HG03280 (cell line): ENCODE measurements around the gene SDCCAG8.
"Not testable (repeated sequence)": the region's sequence is repeated elsewhere in the genome, so short reads cannot be mapped to it uniquely, and the experiment has no call there.

Experiments used
- ATAC-seq: cut with Tn5 transposase; IDR thresholded peaks from one replicate; pipeline ENCODE4 v1.9.1; 2021; ENCODE audit warnings: mild to moderate bottlenecking, moderate library complexity; ENCODE audit not compliant: unreplicated experiment

Gene SDCCAG8

GRCh38 chr1:243323491-243323890, 67.7 kb downstream of the SDCCAG8 start:
- no peak for ATAC-seq

DNA sequence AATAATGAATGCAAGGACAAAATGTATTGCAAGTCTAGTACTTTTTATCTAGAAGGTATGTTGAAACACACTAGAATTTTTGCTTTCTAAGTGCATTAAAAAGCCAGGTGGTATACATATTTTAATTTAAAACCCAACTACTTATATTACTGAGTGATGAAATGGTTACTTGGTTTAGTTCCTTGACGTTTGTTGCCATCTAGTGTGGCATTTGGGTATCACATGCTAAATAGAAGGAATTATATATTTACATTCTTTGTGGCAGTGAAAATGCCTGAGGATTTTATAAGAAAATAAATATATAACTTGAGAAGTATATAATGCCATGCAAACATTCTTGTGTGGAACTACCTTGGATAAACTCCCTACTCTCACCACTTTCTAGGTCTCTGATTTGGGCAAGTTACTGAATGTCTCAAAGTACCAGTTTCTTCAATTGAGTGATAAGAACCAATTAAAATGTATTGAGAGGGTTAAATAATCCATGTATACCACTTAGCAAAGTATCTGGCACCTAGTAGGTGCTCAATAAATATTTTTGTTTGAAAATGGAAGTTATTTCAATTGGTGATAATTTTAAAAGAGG, 69.6 kb downstream of the SDCCAG8 start:
- peak; percentile 58 for ATAC-seq

GRCh38 chr1:243332440-243332839, 76.6 kb downstream of the SDCCAG8 start:
- no peak for ATAC-seq

DNA sequence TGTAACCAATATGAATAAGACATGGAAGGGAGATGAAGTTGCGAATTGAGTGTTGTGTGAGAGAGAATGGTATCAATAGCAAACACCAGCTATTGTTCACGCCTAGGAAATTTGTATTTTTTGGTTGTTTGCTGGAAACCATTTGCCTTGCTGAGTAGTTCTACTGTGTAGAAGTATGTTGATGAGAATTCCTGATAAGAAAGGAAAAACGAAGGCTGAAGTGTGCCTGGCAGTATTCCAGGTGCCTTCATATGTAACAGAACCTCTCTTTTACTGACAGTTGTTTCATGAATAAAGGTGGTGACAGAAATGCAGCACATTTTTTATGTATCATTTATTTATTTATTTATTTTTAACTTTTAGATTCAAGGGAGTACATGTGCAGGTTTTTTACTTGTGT, 79.5 kb downstream of the SDCCAG8 start:
- no peak for ATAC-seq

- no peak for ATAC-seq
These were observed 80.3 kb downstream of the SDCCAG8 start for GRCh38 chr1:243336163-243336562.

- ATAC-seq = not testable (repeated sequence)
These were observed 83.0 kb downstream of the SDCCAG8 start for GRCh38 chr1:243338848-243339247.

DNA sequence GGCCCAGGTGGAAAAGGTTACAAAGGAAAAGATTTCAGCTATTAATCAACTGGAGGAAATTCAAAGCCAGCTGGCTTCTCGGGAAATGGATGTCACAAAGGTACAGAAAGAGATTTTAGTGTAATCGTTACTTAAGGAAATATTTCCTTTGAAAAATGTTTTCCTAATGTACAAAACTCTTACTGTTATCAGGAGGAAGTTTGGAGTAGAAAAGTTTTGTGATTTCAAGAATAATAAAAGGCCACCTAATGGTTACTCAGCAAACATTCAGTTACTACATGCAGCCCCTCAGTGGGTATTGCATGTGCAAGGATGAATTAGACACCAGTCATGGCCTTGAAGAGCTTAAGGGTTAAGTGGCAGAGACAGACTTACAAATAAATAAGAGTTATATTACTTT, 85.2 kb downstream of the SDCCAG8 start:
- no peak for ATAC-seq

DNA sequence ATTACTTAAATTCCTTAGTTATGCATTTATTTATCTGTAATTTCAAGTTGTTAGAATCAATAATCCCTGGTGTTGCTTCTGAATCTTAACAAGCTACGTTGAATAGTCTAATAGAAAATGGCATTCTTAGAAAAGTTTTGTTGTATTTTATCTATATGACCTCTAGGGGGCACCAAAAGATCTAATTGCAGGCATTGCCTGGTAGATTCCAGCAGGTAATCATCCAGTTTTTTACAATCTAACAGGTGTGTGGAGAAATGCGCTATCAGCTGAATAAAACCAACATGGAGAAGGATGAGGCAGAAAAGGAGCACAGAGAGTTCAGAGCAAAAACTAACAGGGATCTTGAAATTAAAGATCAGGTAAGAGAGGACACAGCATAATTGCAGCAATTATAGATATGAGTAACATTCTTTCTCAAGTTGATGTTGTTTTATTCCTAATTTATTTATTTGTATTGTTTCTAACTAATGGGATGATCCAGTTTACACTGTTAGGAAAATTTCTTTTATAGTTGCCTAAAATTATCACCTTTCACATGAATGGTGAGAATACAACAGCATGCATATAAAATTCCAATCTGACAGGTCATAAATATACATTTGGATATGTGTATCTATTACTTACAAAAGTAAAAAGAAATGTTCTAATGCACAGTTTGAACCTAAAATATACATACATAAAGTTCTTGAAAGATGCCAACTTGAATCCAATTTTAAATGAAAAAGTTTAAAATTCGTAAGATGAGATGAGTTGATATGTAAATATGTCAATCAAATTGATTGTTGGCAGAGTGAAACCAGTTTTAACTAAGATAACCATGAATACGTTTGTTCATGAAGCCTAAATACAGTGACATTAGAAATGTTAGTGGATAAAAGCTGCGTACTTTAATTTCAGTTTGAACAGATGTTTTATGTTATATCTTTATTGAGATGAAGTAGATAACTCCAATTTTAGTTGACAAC, 88.4 kb downstream of the SDCCAG8 start:
- peak; percentile 73 for ATAC-seq

- no peak for ATAC-seq
These were observed 89.4 kb downstream of the SDCCAG8 start for GRCh38 chr1:243345205-243345604.

DNA sequence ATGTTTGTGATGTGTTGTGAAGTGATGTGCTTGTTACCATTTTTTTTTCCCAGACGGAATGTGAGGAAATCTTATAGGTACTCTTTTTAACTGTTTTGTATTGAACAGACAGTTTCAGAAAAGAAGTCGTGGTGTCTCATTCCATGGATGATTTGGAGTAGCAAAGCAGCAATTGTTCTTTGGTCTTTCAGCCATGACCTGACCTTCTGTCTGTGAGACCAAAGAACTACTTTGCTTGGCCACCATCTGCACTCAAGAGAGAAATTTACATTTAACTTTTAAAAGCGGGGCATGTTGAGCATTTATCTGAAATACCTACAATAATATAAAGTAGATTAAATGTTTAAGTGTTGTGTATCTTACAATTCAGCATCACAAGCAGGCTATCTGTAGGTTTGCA, 90.2 kb downstream of the SDCCAG8 start:
- ATAC-seq = no peak

GRCh38 chr1:243346468-243346867, 90.6 kb downstream of the SDCCAG8 start:
- no peak for ATAC-seq

GRCh38 chr1:243348331-243348730, 92.5 kb downstream of the SDCCAG8 start:
- ATAC-seq = no peak

DNA sequence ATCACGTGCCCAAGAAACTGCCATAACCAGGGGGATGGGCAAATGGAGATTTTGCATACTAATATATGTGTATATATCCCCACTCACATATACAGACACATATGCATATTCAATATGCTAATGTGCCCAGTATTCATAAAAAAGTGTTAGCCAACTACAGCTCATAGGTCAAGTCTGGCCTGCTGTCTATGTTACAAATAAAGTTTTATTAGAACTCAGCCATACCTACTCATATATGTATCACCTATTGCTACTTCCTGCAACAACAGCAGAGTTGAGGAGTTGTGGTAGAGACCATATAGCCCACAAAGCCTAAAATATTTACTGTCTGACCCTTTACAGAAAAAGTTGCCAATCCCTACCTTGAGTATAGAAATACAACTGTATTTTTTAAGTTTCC, 93.3 kb downstream of the SDCCAG8 start:
- ATAC-seq = no peak

- ATAC-seq = no peak
These were observed 95.5 kb downstream of the SDCCAG8 start for GRCh38 chr1:243351337-243351736.

GRCh38 chr1:243354511-243355153, 98.8 kb downstream of the SDCCAG8 start:
- no peak for ATAC-seq

DNA sequence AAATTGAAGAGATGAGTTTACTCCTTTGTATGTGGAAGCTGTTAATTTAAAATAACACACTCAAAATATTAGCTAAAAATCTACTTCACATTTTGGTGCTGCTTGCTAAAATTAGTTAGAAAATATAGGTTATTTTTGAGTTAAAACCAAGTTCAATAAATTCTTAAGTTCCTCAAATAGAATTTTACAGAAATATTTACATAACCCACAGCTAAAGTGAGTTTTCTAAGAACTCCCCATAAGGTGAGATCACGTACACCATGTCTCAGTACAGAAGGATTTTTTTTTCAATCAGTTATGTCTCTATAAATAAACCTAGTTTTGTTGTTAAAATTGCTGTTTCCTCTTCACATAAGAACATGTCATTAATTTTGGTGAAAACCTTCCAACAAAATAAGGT, 108.0 kb downstream of the SDCCAG8 start:
- no peak for ATAC-seq

DNA sequence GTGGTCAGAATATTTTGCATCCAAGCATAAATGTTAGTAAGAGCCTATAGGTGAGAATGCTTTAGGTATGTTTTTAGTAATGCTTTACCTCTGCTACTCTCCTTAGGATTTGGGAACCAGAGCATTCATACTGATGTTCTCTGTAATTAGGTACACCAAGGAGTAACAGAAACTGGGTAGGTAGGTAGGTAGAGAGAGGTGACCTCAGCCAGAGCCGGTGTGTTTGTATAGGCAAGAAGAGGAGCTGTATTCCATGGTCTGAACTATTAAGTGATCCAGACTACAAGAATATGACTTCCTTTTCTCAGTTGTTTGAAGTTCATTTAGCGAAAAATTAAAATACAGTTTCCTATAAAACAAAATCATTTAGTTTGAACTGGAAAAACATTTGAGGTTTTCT, 108.5 kb downstream of the SDCCAG8 start:
- no peak for ATAC-seq

DNA sequence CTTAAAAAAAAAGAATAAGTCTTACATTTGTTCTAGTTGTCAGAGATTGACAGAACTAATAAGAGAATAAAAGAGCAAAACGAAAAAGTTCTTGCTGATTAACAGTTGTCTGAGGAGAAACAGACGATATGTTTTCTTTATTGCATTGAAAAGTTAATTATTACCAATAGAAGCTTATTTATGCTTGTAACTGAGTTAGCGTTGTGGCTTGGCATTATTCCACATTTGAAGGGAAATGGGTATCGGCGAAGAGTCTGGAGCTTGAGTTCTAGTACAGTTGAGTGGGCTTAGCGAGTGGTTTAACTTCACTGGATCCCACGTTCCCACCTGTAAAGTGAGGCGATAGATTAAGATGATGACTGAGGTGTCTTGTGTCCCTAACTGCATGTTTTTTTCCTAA, 109.0 kb downstream of the SDCCAG8 start:
- ATAC-seq = no peak

DNA sequence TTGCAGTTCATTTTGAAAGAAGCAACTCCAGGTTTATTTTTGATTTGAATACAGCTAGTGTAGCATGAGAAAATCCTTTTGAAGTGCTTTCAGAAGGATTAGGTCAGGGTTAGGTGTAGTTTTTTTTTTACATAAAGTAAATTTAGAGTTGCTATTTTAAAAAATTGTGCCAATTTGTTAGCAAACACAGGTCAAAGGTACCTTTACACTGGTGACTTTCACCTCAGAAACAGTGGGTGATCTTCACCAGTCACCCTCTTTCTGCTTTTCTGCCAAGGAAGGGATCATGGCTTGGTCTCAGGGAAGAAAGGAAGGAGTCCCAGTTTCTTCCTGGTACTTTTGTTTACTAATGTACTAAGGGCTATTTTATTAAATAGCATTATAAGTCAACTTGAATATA, 111.5 kb downstream of the SDCCAG8 start:
- no peak for ATAC-seq

DNA sequence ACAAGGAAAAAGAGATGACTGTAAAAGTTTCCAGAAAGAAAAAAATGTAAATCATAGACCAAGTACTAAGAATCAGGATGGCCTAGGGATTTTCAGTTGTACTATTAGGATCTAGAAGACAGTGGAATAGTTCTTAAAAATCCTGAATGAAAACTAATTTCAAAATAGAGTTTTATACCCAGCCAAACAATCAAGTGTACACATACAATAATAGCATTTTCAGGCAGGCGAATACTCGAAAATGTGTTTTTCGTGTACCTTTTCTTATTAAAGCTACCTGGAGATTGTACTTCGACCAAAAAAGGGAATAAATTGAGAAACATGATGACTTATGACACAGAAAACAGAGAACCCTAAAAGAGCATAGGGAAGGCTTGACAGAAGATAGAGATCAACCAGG, 118.6 kb downstream of the SDCCAG8 start:
- no peak for ATAC-seq

DNA sequence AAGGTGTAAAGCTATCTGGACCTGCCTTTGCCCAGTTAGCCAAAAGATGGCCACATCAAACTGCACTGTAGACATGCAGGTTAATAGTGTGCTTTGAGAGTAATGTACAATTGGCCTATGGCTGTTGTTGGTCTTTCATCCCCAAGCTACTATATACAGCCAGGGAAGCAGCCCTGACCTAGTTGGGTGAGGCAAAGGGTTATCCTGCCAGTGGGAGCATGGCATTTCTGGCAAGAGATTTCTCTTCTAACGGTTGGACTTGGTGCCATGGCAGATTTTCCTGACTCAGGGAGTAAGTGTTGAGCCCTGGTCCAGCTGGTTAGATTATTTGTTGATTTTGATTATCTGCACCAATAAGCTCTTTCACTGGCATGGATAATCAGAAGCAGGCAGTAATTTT, 119.8 kb downstream of the SDCCAG8 start:
- no peak for ATAC-seq

DNA sequence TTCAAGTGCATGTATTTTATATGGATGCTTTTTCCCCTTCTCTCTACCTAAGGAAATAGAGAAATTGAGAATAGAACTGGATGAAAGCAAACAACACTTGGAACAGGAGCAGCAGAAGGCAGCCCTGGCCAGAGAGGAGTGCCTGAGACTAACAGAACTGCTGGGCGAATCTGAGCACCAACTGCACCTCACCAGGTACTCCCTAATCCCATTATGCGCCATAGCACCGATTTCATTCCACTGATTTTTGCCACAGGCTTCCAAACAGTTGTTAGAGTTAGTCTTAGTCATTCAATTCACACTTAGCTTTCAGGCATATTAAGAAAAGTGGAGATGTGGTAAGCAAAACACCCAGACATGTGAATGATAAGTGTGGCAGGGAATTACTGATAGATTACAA, 122.8 kb downstream of the SDCCAG8 start:
- ATAC-seq = no peak
